ENCODE data around the gene LCOR.

- TF ChIP-seq CTCF (IDR thresholded peaks at IDR 0.05) (no peak), EP300 (IDR thresholded peaks at IDR 0.05) (no peak), POLR2AphosphoS5 (IDR thresholded peaks at IDR 0.05) (no peak)
These were observed 198.8 kb downstream of the LCOR start for GRCh38 chr10:97030894-97031293.

All from suprapubic skin (tissue), 4 donors.